Thymus (tissue), 11 donors: ENCODE data around the gene MYBPC2. TPM values are rescaled to one million over a fixed set of nuclear protein-coding genes. Genes with fewer than 3 reads are reported as not detected.

ENCODE experiments used
- DNase-seq, 9 donors: peaks; one replicate each; pipeline ENCODE4 v3.0.0-alpha.2; 2013; ENCODE audit warnings: low spot score in 9 of 9, low read depth in 6 of 9, missing footprints in 1 of 9
- H3K27ac ChIP-seq, 2 donors: one replicate each; pipeline ENCODE4 v1.5.1; 2013; ENCODE audit warnings: control low read depth in 1 of 2, low read depth in 1 of 2, low read length in 1 of 2, mild to moderate bottlenecking in 1 of 2, moderate library complexity in 1 of 2
- H3K27me3 ChIP-seq, 2 donors: one replicate each; pipeline ENCODE4 v1.5.1; 2013; ENCODE audit warnings: low read length in 1 of 2; ENCODE audit not compliant: control insufficient read depth in 2 of 2, insufficient read depth in 1 of 2
- H3K36me3 ChIP-seq, 2 donors: one replicate each; pipeline ENCODE4 v1.5.1; 2013; ENCODE audit warnings: low read length in 1 of 2, mild to moderate bottlenecking in 1 of 2, moderate library complexity in 1 of 2; ENCODE audit not compliant: control insufficient read depth in 2 of 2, insufficient read depth in 2 of 2
- H3K4me1 ChIP-seq, 2 donors: one replicate each; pipeline ENCODE4 v1.5.1; 2013; ENCODE audit warnings: low read length in 2 of 2; ENCODE audit not compliant: control insufficient read depth in 2 of 2, insufficient read depth in 2 of 2
- H3K4me3 ChIP-seq, 2 donors: one replicate each; pipeline ENCODE4 v1.5.1; 2013; ENCODE audit warnings: low read length in 2 of 2, control low read depth in 1 of 2, mild to moderate bottlenecking in 1 of 2
- H3K9me3 ChIP-seq, 2 donors: one replicate each; pipeline ENCODE4 v1.5.1; 2013; ENCODE audit warnings: low read length in 1 of 2, mild to moderate bottlenecking in 1 of 2; ENCODE audit not compliant: control insufficient read depth in 2 of 2, insufficient read depth in 1 of 2
- WGBS: extraction: QIAGEN DNeasy Blood & Tissue Kit; methylation state at CpG from one replicate; pipeline ENCODE4 v1.1.7; 2013; 5-methylcytosine and 5-hydroxymethylcytosine counted together
- polyA plus RNA-seq: library from polyadenylated mRNA; stranded (reverse); fragments of 200-250 nt; gene quantifications from one replicate; pipeline ENCODE4 v1.2.3, GENCODE V29; 2013
- total RNA-seq: library from RNA; stranded (reverse); fragments of 120-200 nt; gene quantifications from one replicate; pipeline ENCODE4 v1.2.4, GENCODE V29; 2013
- donor health status: healthy.

MYBPC2 gene
- total and polyA plus RNA-seq, 2 donors = 1.8 to 7.0 TPM

- Histone ChIP-seq H3K36me3 (peaks cover 0 to 4% of the 10 kb centered on the region in 2 donors), H3K27ac (no peak overlapping the region), H3K4me3 (no peak overlapping the region), H3K27me3 (peaks cover 0 to 5% of the 10 kb centered on the region in 2 donors), H3K4me1 (peaks cover 3 to 8% of the 10 kb centered on the region in 2 donors), H3K9me3 (no peaks in the 10 kb centered on the region)
- no peak for DNase-seq
- WGBS = 97% methylated on average over 30 of the region's 30 CpGs
These were observed 73.3 kb downstream of the MYBPC2 start for GRCh38 chr19:50505856-50506611.

- no peak overlapping the region for H3K27ac ChIP-seq
- DNase-seq = no peak
- WGBS = 97% methylated on average over 10 of the region's 10 CpGs
- H3K4me3 ChIP-seq = no peak overlapping the region
- H3K4me1 ChIP-seq = peaks cover 3 to 13% of the 10 kb centered on the region in 2 donors
- peaks cover 0 to 4% of the 10 kb centered on the region in 2 donors for H3K36me3 ChIP-seq
- H3K9me3 ChIP-seq = no peaks in the 10 kb centered on the region
- no peaks in the 10 kb centered on the region for H3K27me3 ChIP-seq
These were observed 74.0 kb downstream of the MYBPC2 start for GRCh38 chr19:50506700-50507099.

GRCh38 chr19:50507376-50507775 is 74.7 kb downstream of the MYBPC2 start:
- H3K27ac ChIP-seq = no peak overlapping the region
- no peaks in the 10 kb centered on the region for H3K9me3 ChIP-seq
- no peaks in the 10 kb centered on the region for H3K27me3 ChIP-seq
- no peak overlapping the region for H3K4me3 ChIP-seq
- DNase-seq = no peak
- WGBS = 98% methylated on average over 8 of the region's 8 CpGs
- H3K36me3 ChIP-seq = peaks cover 0 to 4% of the 10 kb centered on the region in 2 donors
- peaks cover 6 to 13% of the 10 kb centered on the region in 2 donors for H3K4me1 ChIP-seq

GRCh38 chr19:50508843-50509190 is 76.1 kb downstream of the MYBPC2 start:
- DNase-seq = no peak
- no peak overlapping the region for H3K27ac ChIP-seq
- H3K4me1 ChIP-seq = peaks cover 6 to 13% of the 10 kb centered on the region in 2 donors
- 98% methylated on average over 3 of the region's 3 CpGs for WGBS
- no peaks in the 10 kb centered on the region for H3K9me3 ChIP-seq
- no peak overlapping the region for H3K4me3 ChIP-seq
- peaks cover 0 to 4% of the 10 kb centered on the region in 2 donors for H3K36me3 ChIP-seq
- H3K27me3 ChIP-seq = peaks cover 0 to 2% of the 10 kb centered on the region in 2 donors

GRCh38 chr19:50509366-50509765 is 76.7 kb downstream of the MYBPC2 start:
- Histone ChIP-seq H3K4me1 (peaks cover 6 to 13% of the 10 kb centered on the region in 2 donors), H3K27me3 (peaks cover 0 to 7% of the 10 kb centered on the region in 2 donors), H3K9me3 (no peaks in the 10 kb centered on the region), H3K36me3 (peaks cover 0 to 4% of the 10 kb centered on the region in 2 donors), H3K4me3 (no peak overlapping the region), H3K27ac (no peak overlapping the region)
- WGBS = 93% methylated on average over 11 of the region's 11 CpGs
- DNase-seq = no peak

GRCh38 chr19:50510121-50510670 is 77.5 kb downstream of the MYBPC2 start:
- Histone ChIP-seq H3K4me3 (peak overlapping the region; percentile 59 to 72), H3K36me3 (peaks cover 0 to 4% of the 10 kb centered on the region in 2 donors), H3K27ac (no peak overlapping the region), H3K9me3 (no peaks in the 10 kb centered on the region), H3K27me3 (peaks cover 0 to 13% of the 10 kb centered on the region in 2 donors), H3K4me1 (peaks cover 9 to 13% of the 10 kb centered on the region in 2 donors)
- WGBS = 90% methylated on average over 26 of the region's 26 CpGs
- DNase-seq = no peak

GRCh38 chr19:50510700-50511068 is 78.0 kb downstream of the MYBPC2 start:
- 19% methylated on average over 10 of the region's 10 CpGs for WGBS

GRCh38 chr19:50511069-50511822 is 78.6 kb downstream of the MYBPC2 start, which contains the start of gene JOSD2:
Gene JOSD2, minus strand, starts transcription at chr19:50511191. Its CDS starts 760 bp downstream, at chr19:50510431.
- peak within 1 kb of the TSS; percentile 67 to 84 for H3K27ac ChIP-seq
- 2% methylated on average over 69 of the region's 69 CpGs for WGBS
- H3K27me3 ChIP-seq = peaks cover 0 to 18% of the 10 kb centered on the region in 2 donors
- no peaks in the 10 kb centered on the region for H3K9me3 ChIP-seq
- peak; percentile 86 to 98 (median 95) for DNase-seq
- peak within 1 kb of the TSS; percentile 59 to 72 for H3K4me3 ChIP-seq
- H3K4me1 ChIP-seq = peaks cover 9 to 13% of the 10 kb centered on the region in 2 donors
- peaks cover 0 to 4% of the 10 kb centered on the region in 2 donors for H3K36me3 ChIP-seq

More at GRCh38 chr19:50510700-50511068, 78.0 kb downstream of the MYBPC2 start:
- H3K36me3 ChIP-seq = peaks cover 0 to 4% of the 10 kb centered on the region in 2 donors
- peak in 2 of 9 donors; percentile 9 to 30 for DNase-seq
- peaks cover 9 to 13% of the 10 kb centered on the region in 2 donors for H3K4me1 ChIP-seq
- H3K4me3 ChIP-seq = peak overlapping the region; percentile 59 to 72
- H3K27me3 ChIP-seq = peaks cover 0 to 16% of the 10 kb centered on the region in 2 donors
- H3K27ac ChIP-seq = peak overlapping the region; percentile 67 to 83
- H3K9me3 ChIP-seq = no peaks in the 10 kb centered on the region
